GM12864 (cell line): ENCODE measurements around the gene BCORL1.

Experiments
- DNase-seq: peaks from one replicate; pipeline ENCODE4 v3.0.0-alpha.2; 2011; ENCODE audit warnings: low read depth
- H3K4me3 ChIP-seq: 2 replicates; pipeline ENCODE4 v1.5.1; 2011; ENCODE audit warnings: mild to moderate bottlenecking, low read depth, low read length, control low read depth
- TF ChIP-seq, protein P1 (sequence below): IDR thresholded peaks from 2 replicates; pipeline ENCODE4 v1.5.1; 2011; ENCODE audit warnings: low read depth, mild to moderate bottlenecking, moderate library complexity, low read length, control low read depth, inconsistent platforms; ENCODE audit errors: missing control alignments

BCORL1 gene

GRCh38 chrX:129959493-129959832, 23.0 kb upstream of the BCORL1 start:
- no peak overlapping the region for H3K4me3 ChIP-seq
- TF ChIP-seq, protein P1, sequence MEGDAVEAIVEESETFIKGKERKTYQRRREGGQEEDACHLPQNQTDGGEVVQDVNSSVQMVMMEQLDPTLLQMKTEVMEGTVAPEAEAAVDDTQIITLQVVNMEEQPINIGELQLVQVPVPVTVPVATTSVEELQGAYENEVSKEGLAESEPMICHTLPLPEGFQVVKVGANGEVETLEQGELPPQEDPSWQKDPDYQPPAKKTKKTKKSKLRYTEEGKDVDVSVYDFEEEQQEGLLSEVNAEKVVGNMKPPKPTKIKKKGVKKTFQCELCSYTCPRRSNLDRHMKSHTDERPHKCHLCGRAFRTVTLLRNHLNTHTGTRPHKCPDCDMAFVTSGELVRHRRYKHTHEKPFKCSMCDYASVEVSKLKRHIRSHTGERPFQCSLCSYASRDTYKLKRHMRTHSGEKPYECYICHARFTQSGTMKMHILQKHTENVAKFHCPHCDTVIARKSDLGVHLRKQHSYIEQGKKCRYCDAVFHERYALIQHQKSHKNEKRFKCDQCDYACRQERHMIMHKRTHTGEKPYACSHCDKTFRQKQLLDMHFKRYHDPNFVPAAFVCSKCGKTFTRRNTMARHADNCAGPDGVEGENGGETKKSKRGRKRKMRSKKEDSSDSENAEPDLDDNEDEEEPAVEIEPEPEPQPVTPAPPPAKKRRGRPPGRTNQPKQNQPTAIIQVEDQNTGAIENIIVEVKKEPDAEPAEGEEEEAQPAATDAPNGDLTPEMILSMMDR: no peak
- DNase-seq: no peak

GRCh38 chrX:129961180-129962083, 21.0 kb upstream of the BCORL1 start:
- DNase-seq: peak; percentile 22
- TF ChIP-seq, protein P1: no peak
- peak overlapping the region; percentile 51 for H3K4me3 ChIP-seq

DNA sequence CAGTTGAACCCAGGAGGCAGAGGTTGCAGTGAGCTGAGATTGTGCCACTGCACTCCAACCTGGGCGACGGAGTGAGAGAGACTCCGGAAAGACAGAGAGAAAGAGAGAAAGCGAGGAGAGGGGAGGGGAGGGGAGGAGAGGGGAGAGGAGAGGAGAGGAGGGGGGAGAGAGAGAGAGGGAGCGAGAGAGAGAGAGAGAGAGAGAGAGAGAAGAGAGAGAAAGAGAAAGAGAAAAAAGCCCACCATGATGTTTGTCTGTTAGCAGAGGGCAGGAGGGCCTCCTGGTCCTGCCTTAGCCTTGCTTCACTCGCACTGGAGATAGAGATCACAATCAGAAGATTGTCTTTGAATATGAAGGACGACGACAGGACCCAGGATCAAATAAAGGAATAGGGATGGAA, 18.7 kb upstream of the BCORL1 start:
- TF ChIP-seq, protein P1: no peak

DNA sequence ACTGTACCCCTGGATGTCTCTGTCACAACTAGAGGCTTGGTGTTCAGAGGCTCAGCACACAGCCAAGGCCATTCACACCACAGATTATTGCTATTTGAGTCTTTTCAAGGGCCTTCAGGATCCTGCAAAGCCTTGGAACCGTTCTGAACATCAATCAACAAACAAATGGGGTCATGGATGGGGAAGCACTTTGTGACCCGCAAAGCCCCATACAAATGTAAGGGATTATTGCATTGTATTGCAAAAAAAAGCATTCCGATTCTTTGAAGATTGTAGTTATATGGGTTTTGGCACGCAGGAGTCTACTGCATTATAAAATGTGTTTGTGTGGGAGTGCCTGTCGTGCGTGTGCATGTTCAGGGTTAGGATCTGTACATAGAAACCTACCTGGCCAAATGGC, 17.3 kb upstream of the BCORL1 start:
- H3K4me3 ChIP-seq: no peak overlapping the region
- TF ChIP-seq, protein P1: no peak
- no peak for DNase-seq

More for the DNA sequence above, 18.7 kb upstream of the BCORL1 start:
- no peak for DNase-seq
- H3K4me3 ChIP-seq: no peak overlapping the region

- no peak overlapping the region for H3K4me3 ChIP-seq
- TF ChIP-seq, protein P1: no peak
- no peak for DNase-seq
Measured at GRCh38 chrX:129968968-129969367, 13.5 kb upstream of the BCORL1 start.

- no peak for DNase-seq
- no peak overlapping the region for H3K4me3 ChIP-seq
- TF ChIP-seq, protein P1: no peak
Measured at GRCh38 chrX:129976441-129976840, 6.0 kb upstream of the BCORL1 start.
